Measurements from ENCODE around the gene ODR4. TPM values are rescaled to one million over a fixed set of nuclear protein-coding genes. Genes with fewer than 3 reads are reported as not detected.

ODR4 gene
- polyA plus RNA-seq, 1 of the 3 experiments (the other 2 are of a cell fraction): 8.2 TPM

DNA sequence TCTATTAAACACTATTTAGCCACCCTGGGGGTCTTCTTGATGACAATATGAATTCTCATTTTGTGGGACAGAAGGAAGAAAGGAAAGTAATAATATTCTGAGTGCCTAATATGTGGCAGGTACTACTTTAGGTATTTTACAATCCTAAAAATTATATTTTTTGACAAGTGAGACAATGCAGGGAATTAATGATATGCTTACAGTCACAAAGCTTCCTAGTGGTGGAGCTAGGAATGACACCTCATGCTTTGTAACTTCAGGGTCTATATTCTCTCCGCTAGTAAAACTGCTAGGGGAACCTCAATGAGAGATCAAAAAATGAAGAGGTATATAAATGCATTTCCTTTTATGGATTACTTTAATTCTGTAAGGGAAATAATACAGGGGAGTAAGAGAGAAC lies 44.9 kb upstream of the ODR4 start:
- Histone ChIP-seq H3K9me3 (no peaks in the 10 kb centered on the region), H3K4me1 (ENCODE audit: control insufficient read depth in 1 of 2, insufficient read depth in 2 of 2, low read depth in 1 of 2, low read length in 1 of 2) (no peaks in the 10 kb centered on the region), H3F3A (replicated peaks; ENCODE audit: insufficient read depth) (peaks cover 18% of the 10 kb centered on the region), H3K9ac (no peak overlapping the region), H3K4me2 (no peak overlapping the region), H3K79me2 (ENCODE audit: insufficient read depth) (0 out of 2 replicates have a peak, but pooled peaks cover 3% of the 10 kb centered on the region), H3K36me3 (replicated peaks in 1 of 2; ENCODE audit: control insufficient read depth in 1 of 2, insufficient read depth in 2 of 2, low read length in 1 of 2) (peaks cover 84 to 94% of the 10 kb centered on the region in 2 experiments), H3K27me3 (ENCODE audit: insufficient read depth) (no peaks in the 10 kb centered on the region), H4K20me1 (ENCODE audit: insufficient read depth) (no peaks in the 10 kb centered on the region), H2AFZ (ENCODE audit: low read depth) (no peak overlapping the region), H3K27ac (ENCODE audit: low read depth in 2 of 2, low read length in 1 of 2) (no peak overlapping the region), H3K9me2 (no peaks in the 10 kb centered on the region), H3K4me3 (ENCODE audit: low read depth in 2 of 2, low read length in 1 of 2) (no peak overlapping the region)
- whole genome bisulfite sequencing (ENCODE audit: low lambda C conversion rate): 100% methylated on average over 1 of the region's 1 CpG
- DNase-seq: no peak
- TF ChIP-seq, protein P1, sequence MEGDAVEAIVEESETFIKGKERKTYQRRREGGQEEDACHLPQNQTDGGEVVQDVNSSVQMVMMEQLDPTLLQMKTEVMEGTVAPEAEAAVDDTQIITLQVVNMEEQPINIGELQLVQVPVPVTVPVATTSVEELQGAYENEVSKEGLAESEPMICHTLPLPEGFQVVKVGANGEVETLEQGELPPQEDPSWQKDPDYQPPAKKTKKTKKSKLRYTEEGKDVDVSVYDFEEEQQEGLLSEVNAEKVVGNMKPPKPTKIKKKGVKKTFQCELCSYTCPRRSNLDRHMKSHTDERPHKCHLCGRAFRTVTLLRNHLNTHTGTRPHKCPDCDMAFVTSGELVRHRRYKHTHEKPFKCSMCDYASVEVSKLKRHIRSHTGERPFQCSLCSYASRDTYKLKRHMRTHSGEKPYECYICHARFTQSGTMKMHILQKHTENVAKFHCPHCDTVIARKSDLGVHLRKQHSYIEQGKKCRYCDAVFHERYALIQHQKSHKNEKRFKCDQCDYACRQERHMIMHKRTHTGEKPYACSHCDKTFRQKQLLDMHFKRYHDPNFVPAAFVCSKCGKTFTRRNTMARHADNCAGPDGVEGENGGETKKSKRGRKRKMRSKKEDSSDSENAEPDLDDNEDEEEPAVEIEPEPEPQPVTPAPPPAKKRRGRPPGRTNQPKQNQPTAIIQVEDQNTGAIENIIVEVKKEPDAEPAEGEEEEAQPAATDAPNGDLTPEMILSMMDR (IDR thresholded peaks at IDR 0.05): peak; percentile 54
- no peak for TF ChIP-seq ELF1 (IDR thresholded peaks at IDR 0.05)
- CTCF ChIA-PET: interaction anchor here (0.8 to 3.3 kb wide), 11 partner anchors 8 to 44 kb away, joined by 3 to 16 read pairs (median 4); partner anchors contain the start of genes ODR4 and TPR
- POLR2A ChIA-PET: no interaction called here

DNA sequence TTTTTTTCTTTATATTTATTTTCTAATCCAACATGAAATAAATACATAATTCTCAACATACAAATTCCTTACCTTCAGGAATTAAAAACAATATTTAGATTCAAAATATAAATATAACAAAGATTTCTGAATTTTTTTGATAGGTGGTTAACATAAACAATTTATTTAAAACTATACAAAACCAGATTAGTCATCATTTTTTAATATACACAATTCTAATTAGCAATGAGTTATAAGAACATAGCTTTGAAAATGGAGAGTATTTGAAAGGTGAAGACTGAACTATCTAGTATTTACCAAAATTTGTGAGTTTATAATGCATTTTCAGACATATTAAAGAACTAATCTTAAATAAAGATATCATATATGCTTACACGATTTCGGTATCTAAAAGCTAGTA lies 38.1 kb upstream of the ODR4 start:
- no peak overlapping the region for H2AFZ ChIP-seq (ENCODE audit: low read depth)
- H3K27ac ChIP-seq (ENCODE audit: low read depth in 2 of 2, low read length in 1 of 2): no peak overlapping the region
- H3K4me3 ChIP-seq (ENCODE audit: low read depth in 2 of 2, low read length in 1 of 2): no peak overlapping the region
- TF ChIP-seq JUND (IDR thresholded peaks at IDR 0.05) (no peak), MEF2A (IDR thresholded peaks at IDR 0.05; ENCODE audit: borderline replicate concordance, low read depth) (no peak), FOXJ3 (CRISPR knock-in tag; IDR thresholded peaks at IDR 0.05) (no peak), TEAD4 (IDR thresholded peaks at IDR 0.05; ENCODE audit: borderline replicate concordance, insufficient read depth) (no peak), GABPA (IDR thresholded peaks at IDR 0.05; ENCODE audit: low read depth) (no peak), ELF1 (IDR thresholded peaks at IDR 0.05) (no peak), EP300 (IDR thresholded peaks at IDR 0.05; ENCODE audit: borderline replicate concordance in 1 of 2, low read depth in 1 of 2, low read length in 1 of 2) (no peak), YY1 (IDR thresholded peaks at IDR 0.05; ENCODE audit: low read depth) (no peak), FOXM1 (IDR thresholded peaks at IDR 0.05; ENCODE audit: low read depth) (no peak), SIN3A (IDR thresholded peaks at IDR 0.05; ENCODE audit: borderline replicate concordance, low read depth, low read length) (no peak), RFX5 (IDR thresholded peaks at IDR 0.05; ENCODE audit: low read length) (no peak), GATA2 (CRISPR knock-in tag; IDR thresholded peaks at IDR 0.05) (no peak), CHD2 (IDR thresholded peaks at IDR 0.05; ENCODE audit: low read length, partially characterized antibody) (no peak), EZH2phosphoT487 (IDR thresholded peaks at IDR 0.05; ENCODE audit: borderline replicate concordance, low read depth) (no peak), RCOR1 (IDR thresholded peaks at IDR 0.05; ENCODE audit: low read length) (no peak)
- TF ChIP-seq, protein P2, sequence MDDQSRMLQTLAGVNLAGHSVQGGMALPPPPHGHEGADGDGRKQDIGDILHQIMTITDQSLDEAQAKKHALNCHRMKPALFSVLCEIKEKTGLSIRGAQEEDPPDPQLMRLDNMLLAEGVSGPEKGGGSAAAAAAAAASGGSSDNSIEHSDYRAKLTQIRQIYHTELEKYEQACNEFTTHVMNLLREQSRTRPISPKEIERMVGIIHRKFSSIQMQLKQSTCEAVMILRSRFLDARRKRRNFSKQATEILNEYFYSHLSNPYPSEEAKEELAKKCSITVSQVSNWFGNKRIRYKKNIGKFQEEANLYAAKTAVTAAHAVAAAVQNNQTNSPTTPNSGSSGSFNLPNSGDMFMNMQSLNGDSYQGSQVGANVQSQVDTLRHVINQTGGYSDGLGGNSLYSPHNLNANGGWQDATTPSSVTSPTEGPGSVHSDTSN (IDR thresholded peaks at IDR 0.05): no peak
- TF ChIP-seq, protein P3, sequence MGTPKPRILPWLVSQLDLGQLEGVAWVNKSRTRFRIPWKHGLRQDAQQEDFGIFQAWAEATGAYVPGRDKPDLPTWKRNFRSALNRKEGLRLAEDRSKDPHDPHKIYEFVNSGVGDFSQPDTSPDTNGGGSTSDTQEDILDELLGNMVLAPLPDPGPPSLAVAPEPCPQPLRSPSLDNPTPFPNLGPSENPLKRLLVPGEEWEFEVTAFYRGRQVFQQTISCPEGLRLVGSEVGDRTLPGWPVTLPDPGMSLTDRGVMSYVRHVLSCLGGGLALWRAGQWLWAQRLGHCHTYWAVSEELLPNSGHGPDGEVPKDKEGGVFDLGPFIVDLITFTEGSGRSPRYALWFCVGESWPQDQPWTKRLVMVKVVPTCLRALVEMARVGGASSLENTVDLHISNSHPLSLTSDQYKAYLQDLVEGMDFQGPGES (IDR thresholded peaks at IDR 0.05; ENCODE audit: low read depth, low read length): no peak
- TF ChIP-seq, protein P4, sequence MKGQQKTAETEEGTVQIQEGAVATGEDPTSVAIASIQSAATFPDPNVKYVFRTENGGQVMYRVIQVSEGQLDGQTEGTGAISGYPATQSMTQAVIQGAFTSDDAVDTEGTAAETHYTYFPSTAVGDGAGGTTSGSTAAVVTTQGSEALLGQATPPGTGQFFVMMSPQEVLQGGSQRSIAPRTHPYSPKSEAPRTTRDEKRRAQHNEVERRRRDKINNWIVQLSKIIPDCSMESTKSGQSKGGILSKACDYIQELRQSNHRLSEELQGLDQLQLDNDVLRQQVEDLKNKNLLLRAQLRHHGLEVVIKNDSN (IDR thresholded peaks at IDR 0.05; ENCODE audit: borderline replicate concordance, low read depth): no peak
- CTCF ChIA-PET: interaction anchor here (1.0 kb wide), 1 partner anchor 78 kb away, joined by 3 read pairs; no protein-coding TSS in a partner anchor
- no peak for DNase-seq
- no peaks in the 10 kb centered on the region for H3K79me2 ChIP-seq (ENCODE audit: insufficient read depth)
- no peak overlapping the region for H3K9ac ChIP-seq
- peaks cover 95 to 98% of the 10 kb centered on the region in 2 experiments for H3K36me3 ChIP-seq (replicated peaks in 1 of 2; ENCODE audit: control insufficient read depth in 1 of 2, insufficient read depth in 2 of 2, low read length in 1 of 2)
- no peak overlapping the region for H3K4me2 ChIP-seq
- H3F3A ChIP-seq (replicated peaks; ENCODE audit: insufficient read depth): peaks cover 18% of the 10 kb centered on the region
- no peaks in the 10 kb centered on the region for H3K4me1 ChIP-seq (ENCODE audit: control insufficient read depth in 1 of 2, insufficient read depth in 2 of 2, low read depth in 1 of 2, low read length in 1 of 2)
- POLR2A ChIA-PET: no interaction called here
- WGBS (ENCODE audit: low lambda C conversion rate): 97% methylated on average over 2 of the region's 2 CpGs
- H3K9me3 ChIP-seq: no peaks in the 10 kb centered on the region
- no peaks in the 10 kb centered on the region for H3K27me3 ChIP-seq (ENCODE audit: insufficient read depth)
- no peaks in the 10 kb centered on the region for H4K20me1 ChIP-seq (ENCODE audit: insufficient read depth)
- no peaks in the 10 kb centered on the region for H3K9me2 ChIP-seq

All from SK-N-SH (cell line).